GM23248 (cell line): ENCODE measurements around the gene CSRNP3.

Source experiments
- EZH2 ChIP-seq: fragments of 200-600 bp; sonication (generic); IDR thresholded peaks from 2 replicates; pipeline ENCODE4 v1.6.1; 2018; ENCODE audit warnings: antibody characterized with exemption, mild to moderate bottlenecking; ENCODE audit not compliant: insufficient read depth, poor library complexity, severe bottlenecking
- EZH2phosphoT487 ChIP-seq: fragments of 200-600 bp; sonication (generic); IDR thresholded peaks from 2 replicates; pipeline ENCODE4 v1.6.1; 2018; ENCODE audit warnings: antibody characterized with exemption, moderate library complexity, mild to moderate bottlenecking, low read depth; ENCODE audit not compliant: insufficient read depth

GRCh38 chr2:165568361-165568760 lies 98.9 kb downstream of the CSRNP3 start:
- TF ChIP-seq EZH2phosphoT487 = no peak
- TF ChIP-seq EZH2 = no peak
